ENCODE data around the gene SEMA6B. TPM values are rescaled to one million over a fixed set of nuclear protein-coding genes. Genes with fewer than 3 reads are reported as not detected.

SEMA6B gene
- polyA plus RNA-seq, 1 experiment: 0.22 TPM

DNA sequence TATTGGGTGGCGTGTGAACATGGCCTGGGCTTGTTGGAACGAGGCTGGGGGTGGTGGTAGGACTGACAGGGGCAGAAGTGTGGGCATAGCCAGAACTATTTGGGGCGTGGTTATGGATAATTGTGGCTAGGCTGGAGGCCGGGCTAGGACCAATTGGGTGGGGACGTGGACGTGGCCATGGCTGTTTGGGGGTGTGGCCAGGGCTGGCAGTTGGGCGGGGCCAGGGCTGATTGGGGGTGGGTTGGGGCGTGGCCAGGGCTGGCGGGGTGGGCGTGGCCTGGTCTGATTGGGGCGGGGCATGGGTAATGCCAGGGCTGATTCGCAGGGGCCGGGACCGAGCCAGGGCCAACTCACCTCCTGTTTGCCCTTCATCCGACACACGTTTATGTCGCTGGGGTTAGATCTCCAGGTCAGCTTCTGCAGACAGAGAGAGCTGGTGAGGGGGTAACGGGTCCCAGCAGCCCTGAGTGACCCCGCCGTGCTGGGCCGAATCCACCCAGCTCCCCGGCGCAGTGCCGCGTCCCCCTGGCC is 2.8 kb downstream of the SEMA6B start:
- H3K36me3 ChIP-seq (ENCODE audit: control insufficient read depth, insufficient read depth, low read length): no peaks in the 10 kb centered on the region
- no peak for DNase-seq (ENCODE audit: low read depth)
- POLR2A ChIA-PET: no interaction called here
- TF ChIP-seq, protein P1, sequence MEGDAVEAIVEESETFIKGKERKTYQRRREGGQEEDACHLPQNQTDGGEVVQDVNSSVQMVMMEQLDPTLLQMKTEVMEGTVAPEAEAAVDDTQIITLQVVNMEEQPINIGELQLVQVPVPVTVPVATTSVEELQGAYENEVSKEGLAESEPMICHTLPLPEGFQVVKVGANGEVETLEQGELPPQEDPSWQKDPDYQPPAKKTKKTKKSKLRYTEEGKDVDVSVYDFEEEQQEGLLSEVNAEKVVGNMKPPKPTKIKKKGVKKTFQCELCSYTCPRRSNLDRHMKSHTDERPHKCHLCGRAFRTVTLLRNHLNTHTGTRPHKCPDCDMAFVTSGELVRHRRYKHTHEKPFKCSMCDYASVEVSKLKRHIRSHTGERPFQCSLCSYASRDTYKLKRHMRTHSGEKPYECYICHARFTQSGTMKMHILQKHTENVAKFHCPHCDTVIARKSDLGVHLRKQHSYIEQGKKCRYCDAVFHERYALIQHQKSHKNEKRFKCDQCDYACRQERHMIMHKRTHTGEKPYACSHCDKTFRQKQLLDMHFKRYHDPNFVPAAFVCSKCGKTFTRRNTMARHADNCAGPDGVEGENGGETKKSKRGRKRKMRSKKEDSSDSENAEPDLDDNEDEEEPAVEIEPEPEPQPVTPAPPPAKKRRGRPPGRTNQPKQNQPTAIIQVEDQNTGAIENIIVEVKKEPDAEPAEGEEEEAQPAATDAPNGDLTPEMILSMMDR (IDR thresholded peaks at IDR 0.05; ENCODE audit: insufficient read depth, low read depth, low read length): no peak
- no peak overlapping the region for H3K4me3 ChIP-seq (ENCODE audit: low read depth, low read length)
- H3K27me3 ChIP-seq (ENCODE audit: control insufficient read depth, insufficient read depth, low read length): no peaks in the 10 kb centered on the region
- CTCF ChIA-PET: interaction anchor here (0.7 to 2.1 kb wide), 4 partner anchors 10 to 80 kb away, joined by 3 to 7 read pairs (median 4); no protein-coding TSS in a partner anchor

DNA sequence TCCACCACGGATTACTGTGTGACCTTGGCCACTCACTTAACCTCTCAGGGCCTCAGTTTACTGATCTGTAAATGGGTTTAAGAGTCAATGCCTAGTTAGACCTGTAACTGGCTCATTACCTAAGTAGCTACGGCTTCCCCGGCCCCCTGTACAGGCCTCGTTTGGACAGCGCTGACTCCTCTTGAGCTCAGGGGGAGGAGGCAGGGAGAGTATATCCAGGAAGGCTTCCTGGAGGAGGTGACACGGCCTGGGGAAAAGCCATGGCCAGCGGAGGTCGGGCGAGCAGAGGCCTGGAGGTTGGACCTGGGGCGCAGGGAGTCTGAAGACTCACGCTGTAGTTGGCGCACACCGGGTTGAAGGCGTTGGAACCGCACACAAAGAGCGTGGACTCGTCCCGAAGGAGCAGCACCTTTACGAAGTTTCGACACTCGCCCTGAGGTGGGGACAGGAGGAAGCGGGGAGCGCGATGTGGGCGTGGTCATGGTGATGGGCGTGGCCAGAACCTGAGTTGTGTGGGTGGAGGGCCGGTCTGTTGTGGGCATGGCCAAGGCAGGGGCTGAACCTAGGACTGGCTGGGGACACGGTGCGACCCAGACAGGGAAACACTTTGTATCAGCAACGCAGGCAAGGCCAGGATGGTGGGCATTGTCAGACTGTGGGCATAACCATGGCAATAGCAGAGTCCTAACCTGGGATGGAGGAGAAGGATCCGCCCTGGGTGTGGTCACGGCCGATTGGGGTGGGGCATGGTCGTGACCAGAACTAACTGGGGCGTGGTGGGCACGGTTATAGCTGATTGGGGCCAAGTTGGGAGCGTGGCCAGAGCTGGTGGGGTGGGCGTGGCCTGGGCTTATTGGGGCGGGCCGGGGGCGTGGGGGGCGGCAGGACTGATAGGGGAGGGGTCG is 3.6 kb downstream of the SEMA6B start:
- TF ChIP-seq, protein P1 (IDR thresholded peaks at IDR 0.05; ENCODE audit: insufficient read depth, low read depth, low read length): no peak
- ChIA-PET POLR2A (interaction anchor here (0.5 kb wide), 1 partner anchor 42 kb away, joined by 3 read pairs; no protein-coding TSS in a partner anchor), CTCF (interaction anchor here (1.4 to 2.1 kb wide), 3 partner anchors 11 to 81 kb away, joined by 4 to 7 read pairs (median 7); no protein-coding TSS in a partner anchor)
- no peak for DNase-seq (ENCODE audit: low read depth)
- H3K27me3 ChIP-seq (ENCODE audit: control insufficient read depth, insufficient read depth, low read length): no peaks in the 10 kb centered on the region
- H3K4me3 ChIP-seq (ENCODE audit: low read depth, low read length): no peak overlapping the region
- H3K36me3 ChIP-seq (ENCODE audit: control insufficient read depth, insufficient read depth, low read length): no peaks in the 10 kb centered on the region

DNA sequence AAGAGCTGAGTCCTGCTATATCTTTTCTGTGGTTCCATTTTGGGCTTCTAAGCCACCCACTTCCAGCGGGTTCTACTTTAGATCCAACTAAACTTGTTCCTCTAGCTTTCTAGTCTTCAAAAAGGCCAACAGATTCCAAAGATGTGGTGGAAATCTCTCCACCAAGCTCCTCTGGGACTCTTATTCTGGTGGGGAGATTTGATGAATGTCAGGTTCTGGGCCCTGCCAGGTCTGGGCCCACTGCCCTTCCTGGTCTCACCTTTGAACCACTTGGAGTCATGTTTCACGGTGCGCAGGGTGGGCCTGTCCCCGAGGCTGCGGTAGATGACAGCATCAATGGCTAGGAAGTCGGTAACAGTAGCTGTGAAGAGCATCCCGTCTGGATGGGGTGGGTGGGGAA is 4.8 kb downstream of the SEMA6B start:
- DNase-seq (ENCODE audit: low read depth): no peak
- POLR2A ChIA-PET: no interaction called here
- Histone ChIP-seq H3K36me3 (ENCODE audit: control insufficient read depth, insufficient read depth, low read length) (no peaks in the 10 kb centered on the region), H3K27me3 (ENCODE audit: control insufficient read depth, insufficient read depth, low read length) (no peaks in the 10 kb centered on the region), H3K4me3 (ENCODE audit: low read depth, low read length) (no peak overlapping the region)
- TF ChIP-seq, protein P1 (IDR thresholded peaks at IDR 0.05; ENCODE audit: insufficient read depth, low read depth, low read length): no peak
- CTCF ChIA-PET: interaction anchor here (0.9 to 1.4 kb wide), 3 partner anchors 21 to 82 kb away, joined by 4 to 7 read pairs (median 4); no protein-coding TSS in a partner anchor

DNA sequence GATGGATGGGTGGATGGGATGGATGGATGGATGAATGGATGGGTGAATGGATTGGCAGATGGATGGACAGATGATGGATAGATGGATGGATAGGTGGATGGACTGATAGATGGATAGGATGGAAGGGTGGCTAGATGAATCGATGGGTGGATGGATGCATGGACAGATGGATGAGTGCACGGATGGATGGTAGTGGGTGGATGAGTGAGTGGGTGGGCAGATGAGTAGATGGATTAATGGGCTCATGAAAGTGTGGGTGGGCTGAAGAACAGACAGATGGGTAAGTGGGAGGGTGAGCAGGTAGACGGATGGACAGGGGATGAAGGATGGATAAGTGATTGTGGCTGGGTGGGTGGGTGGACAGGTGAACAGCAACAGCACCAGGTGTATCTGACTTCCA is 5.7 kb downstream of the SEMA6B start:
- POLR2A ChIA-PET: no interaction called here
- CTCF ChIA-PET: interaction anchor here (0.9 kb wide), 1 partner anchor 292 kb away, joined by 7 read pairs; no protein-coding TSS in a partner anchor
- Histone ChIP-seq H3K4me3 (ENCODE audit: low read depth, low read length) (no peak overlapping the region), H3K36me3 (ENCODE audit: control insufficient read depth, insufficient read depth, low read length) (no peaks in the 10 kb centered on the region), H3K27me3 (ENCODE audit: control insufficient read depth, insufficient read depth, low read length) (no peaks in the 10 kb centered on the region)
- TF ChIP-seq, protein P1 (IDR thresholded peaks at IDR 0.05; ENCODE audit: insufficient read depth, low read depth, low read length): no peak
- DNase-seq (ENCODE audit: low read depth): no peak

DNA sequence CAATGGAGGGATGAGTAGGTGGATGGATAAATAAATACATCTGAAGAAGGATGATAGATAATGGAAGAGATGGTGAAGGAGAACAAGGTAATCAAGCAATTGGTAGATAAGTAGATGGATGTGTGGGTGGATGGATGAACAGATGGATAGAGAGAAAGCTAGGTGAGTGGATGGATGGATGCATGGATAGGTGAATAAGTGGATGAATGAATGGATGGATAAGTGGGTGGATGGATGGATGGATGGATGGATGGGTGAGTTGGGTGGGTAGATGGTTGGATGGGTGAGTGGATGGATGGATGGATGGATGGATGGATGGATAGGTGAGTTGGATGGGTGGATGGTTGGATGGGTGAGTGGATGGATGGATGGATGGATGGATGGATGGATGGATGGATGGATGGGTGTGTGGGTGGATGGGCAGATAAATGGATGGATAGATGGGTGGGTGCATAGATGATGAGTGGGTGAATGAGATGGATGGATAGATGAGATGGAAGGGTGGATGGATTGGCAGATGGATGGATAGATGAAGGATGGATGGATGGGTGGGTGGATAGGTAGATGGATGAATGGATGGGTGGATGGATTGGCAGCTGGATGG is 6.3 kb downstream of the SEMA6B start:
- no peak for DNase-seq (ENCODE audit: low read depth)
- H3K4me3 ChIP-seq (ENCODE audit: low read depth, low read length): no peak overlapping the region
- H3K27me3 ChIP-seq (ENCODE audit: control insufficient read depth, insufficient read depth, low read length): no peaks in the 10 kb centered on the region
- H3K36me3 ChIP-seq (ENCODE audit: control insufficient read depth, insufficient read depth, low read length): no peaks in the 10 kb centered on the region
- ChIA-PET POLR2A (no interaction called here), CTCF (interaction anchor here (0.9 kb wide), 1 partner anchor 292 kb away, joined by 7 read pairs; no protein-coding TSS in a partner anchor)
- TF ChIP-seq, protein P1 (IDR thresholded peaks at IDR 0.05; ENCODE audit: insufficient read depth, low read depth, low read length): no peak
